Effector memory CD4-positive, alpha-beta T cell (primary cell): ENCODE data around the gene FCN2.

Source experiments
- DNase-seq, 3 donors: peaks; one replicate each; pipeline ENCODE4 v3.0.0-alpha.2; 2020
- H3K27ac ChIP-seq: 2 replicates; pipeline ENCODE4 v1.7.0; 2013; ENCODE audit warnings: mild to moderate bottlenecking, low read length, moderate library complexity; ENCODE audit not compliant: insufficient read depth, poor library complexity, severe bottlenecking
- H3K27me3 ChIP-seq: replicated peaks from 2 replicates; pipeline ENCODE4 v1.7.0; 2013; ENCODE audit warnings: mild to moderate bottlenecking, low read length; ENCODE audit not compliant: insufficient read depth, control insufficient read depth, poor library complexity, severe bottlenecking
- H3K36me3 ChIP-seq: 2 replicates; pipeline ENCODE4 v1.7.0; 2013; ENCODE audit warnings: mild to moderate bottlenecking, low read length, moderate library complexity; ENCODE audit not compliant: control insufficient read depth, insufficient read depth
- H3K4me1 ChIP-seq: 2 replicates; pipeline ENCODE4 v1.7.0; 2013; ENCODE audit warnings: low read length, mild to moderate bottlenecking; ENCODE audit not compliant: control insufficient read depth, insufficient read depth, poor library complexity, severe bottlenecking
- H3K4me3 ChIP-seq: 2 replicates; pipeline ENCODE4 v1.7.0; 2013; ENCODE audit warnings: low read length, low read depth, mild to moderate bottlenecking; ENCODE audit not compliant: insufficient read depth, poor library complexity, severe bottlenecking
- H3K9me3 ChIP-seq: 2 replicates; pipeline ENCODE4 v1.7.0; 2013; ENCODE audit warnings: mild to moderate bottlenecking, low read length, moderate library complexity; ENCODE audit not compliant: control insufficient read depth

Gene FCN2

GRCh38 chr9:134908524-134909309 is 28.1 kb downstream of the FCN2 start:
- no peak overlapping the region for H3K27ac ChIP-seq
- H3K27me3 ChIP-seq: no peaks in the 10 kb centered on the region
- no peaks in the 10 kb centered on the region for H3K9me3 ChIP-seq
- DNase-seq: no peak
- no peak overlapping the region for H3K4me3 ChIP-seq
- no peaks in the 10 kb centered on the region for H3K4me1 ChIP-seq
- no peaks in the 10 kb centered on the region for H3K36me3 ChIP-seq

GRCh38 chr9:134909511-134910481 is 29.2 kb downstream of the FCN2 start:
- Histone ChIP-seq H3K9me3 (no peaks in the 10 kb centered on the region), H3K4me3 (no peak overlapping the region), H3K27ac (no peak overlapping the region), H3K27me3 (no peaks in the 10 kb centered on the region), H3K4me1 (no peaks in the 10 kb centered on the region), H3K36me3 (no peaks in the 10 kb centered on the region)
- no peak for DNase-seq

GRCh38 chr9:134912126-134912840 is 31.7 kb downstream of the FCN2 start:
- no peak overlapping the region for H3K4me3 ChIP-seq
- H3K36me3 ChIP-seq: no peaks in the 10 kb centered on the region
- H3K4me1 ChIP-seq: no peaks in the 10 kb centered on the region
- DNase-seq: no peak
- H3K27ac ChIP-seq: no peak overlapping the region
- H3K9me3 ChIP-seq: no peaks in the 10 kb centered on the region
- no peaks in the 10 kb centered on the region for H3K27me3 ChIP-seq

DNA sequence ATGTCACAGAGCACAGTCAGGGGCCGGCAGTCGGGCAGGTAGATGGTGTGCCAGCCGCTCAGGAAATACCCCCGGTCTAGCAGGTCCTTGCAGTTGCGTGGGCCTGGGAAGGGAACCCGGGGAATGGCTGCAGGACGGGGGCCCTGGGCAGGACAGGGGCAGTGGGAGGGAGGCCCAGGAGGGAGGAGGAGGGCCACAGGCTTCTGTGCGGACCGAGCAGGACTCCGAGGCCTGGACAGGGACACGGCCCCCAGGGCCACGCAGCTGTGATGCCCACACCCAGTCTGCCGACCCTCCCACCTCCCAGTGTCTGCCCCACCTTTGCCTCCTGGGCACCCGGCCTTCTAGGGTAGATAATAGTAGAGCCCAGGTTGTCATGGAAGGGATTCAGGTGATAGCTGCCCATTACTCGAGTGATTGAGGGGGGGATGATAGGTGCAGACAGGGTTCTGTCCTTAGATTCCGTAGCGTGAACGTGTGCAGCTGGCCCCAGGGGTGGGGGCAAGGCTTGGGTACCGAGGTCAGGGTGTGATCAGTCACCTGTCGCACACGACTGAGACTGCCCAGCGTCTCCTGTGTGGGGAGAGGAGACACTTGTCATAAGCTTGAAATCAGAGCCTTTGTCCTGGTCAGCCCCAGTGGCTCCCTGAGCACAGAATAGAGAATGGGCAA is 32.6 kb downstream of the FCN2 start:
- Histone ChIP-seq H3K4me1 (no peaks in the 10 kb centered on the region), H3K27ac (no peak overlapping the region), H3K27me3 (no peaks in the 10 kb centered on the region), H3K9me3 (no peaks in the 10 kb centered on the region), H3K4me3 (no peak overlapping the region), H3K36me3 (no peaks in the 10 kb centered on the region)
- no peak for DNase-seq

GRCh38 chr9:134913713-134914500 is 33.3 kb downstream of the FCN2 start:
- H3K9me3 ChIP-seq: peaks cover under 1% of the 10 kb centered on the region
- H3K4me1 ChIP-seq: no peaks in the 10 kb centered on the region
- no peak overlapping the region for H3K27ac ChIP-seq
- no peaks in the 10 kb centered on the region for H3K27me3 ChIP-seq
- no peaks in the 10 kb centered on the region for H3K36me3 ChIP-seq
- DNase-seq: no peak
- H3K4me3 ChIP-seq: no peak overlapping the region

DNA sequence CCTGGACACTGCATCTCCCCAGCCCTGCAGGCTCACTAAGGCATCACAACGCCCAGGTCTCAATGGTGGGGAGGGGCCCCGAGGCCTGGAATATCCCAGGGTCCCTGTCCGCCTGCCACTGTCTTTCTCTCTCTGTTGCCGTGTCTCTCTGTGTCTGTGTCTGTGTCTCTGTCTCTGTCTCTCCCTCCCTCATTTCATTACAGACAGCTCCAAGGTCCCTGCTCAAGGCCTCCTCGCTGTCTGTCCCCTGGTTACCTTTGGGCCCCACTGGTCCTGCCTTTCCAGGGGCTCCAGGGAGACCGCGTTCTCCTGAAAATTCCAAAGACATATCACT is 33.9 kb downstream of the FCN2 start:
- Histone ChIP-seq H3K4me3 (no peak overlapping the region), H3K27ac (no peak overlapping the region), H3K27me3 (no peaks in the 10 kb centered on the region), H3K9me3 (peaks cover 6% of the 10 kb centered on the region), H3K36me3 (no peaks in the 10 kb centered on the region), H3K4me1 (no peaks in the 10 kb centered on the region)
- DNase-seq: no peak

DNA sequence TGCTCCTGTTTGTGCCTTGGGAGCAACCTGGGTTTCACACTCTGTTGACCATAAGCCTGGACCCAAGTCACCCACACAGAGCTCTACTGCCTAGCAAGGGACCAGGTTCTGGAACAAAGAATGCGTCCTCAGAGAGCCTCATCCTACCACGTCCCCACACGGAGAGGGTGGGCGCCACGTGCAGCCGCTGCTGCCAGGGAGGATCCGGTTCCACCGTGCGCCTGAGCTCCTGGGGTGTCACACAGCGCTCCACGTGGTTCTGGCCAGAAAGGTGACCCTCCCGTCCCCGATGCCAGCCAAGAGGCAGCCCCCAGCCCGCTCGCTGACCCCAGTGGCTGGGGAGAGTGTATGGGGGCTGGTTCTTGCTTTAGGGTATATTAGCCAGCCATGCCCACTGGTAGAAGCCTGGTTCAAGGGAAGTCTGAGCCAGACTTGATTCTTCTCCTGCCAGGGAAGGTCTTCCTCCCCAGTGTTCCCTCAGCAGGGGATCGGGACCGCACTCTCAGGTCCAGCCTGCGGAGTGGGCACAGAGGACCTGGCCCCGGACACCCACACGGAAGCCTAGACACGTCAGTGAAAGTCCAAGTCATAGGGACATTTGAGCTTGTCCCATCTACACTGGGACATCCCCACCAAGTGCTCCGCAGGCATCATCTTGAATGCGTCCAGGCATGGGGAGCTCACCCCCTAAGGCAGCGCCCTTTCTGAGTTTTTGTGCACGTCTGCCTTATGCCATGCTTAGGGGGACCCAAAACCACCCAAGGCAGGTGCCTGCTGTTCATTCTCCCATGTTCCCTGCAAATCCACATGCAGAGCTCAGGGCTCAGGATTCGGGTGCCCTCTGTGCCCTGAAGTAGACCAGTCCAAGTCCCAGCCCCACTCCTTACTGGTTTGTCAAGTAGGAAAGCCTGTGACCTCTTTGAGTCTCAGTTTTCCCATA is 34.7 kb downstream of the FCN2 start:
- no peak for DNase-seq
- Histone ChIP-seq H3K9me3 (peaks cover 6% of the 10 kb centered on the region), H3K36me3 (no peaks in the 10 kb centered on the region), H3K27ac (no peak overlapping the region), H3K27me3 (no peaks in the 10 kb centered on the region), H3K4me3 (no peak overlapping the region), H3K4me1 (no peaks in the 10 kb centered on the region)

DNA sequence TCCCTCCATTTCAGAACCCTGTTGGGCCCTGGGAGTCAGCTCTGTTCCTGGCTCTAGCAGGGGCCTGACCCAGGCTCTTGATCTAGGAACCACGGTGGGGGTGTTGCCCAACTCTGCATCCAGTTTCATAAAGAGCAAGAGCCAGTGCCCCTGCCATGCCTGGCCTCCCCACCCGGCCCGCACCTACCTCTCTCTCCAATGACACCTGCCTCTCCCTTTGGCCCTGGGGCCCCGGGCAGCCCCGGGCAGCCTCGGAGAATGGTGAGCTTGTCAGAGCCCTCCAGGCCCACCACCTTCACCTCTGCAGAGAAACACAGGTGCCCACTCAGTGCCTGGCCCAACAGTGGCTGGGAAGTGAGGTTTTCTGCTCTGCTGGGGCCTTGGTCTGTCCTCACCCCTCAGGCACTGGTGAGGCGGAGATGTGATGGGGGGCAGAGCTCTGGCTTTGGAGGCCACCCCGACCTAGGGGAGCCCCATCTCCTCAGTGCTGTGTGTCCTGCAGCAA is 35.6 kb downstream of the FCN2 start:
- no peak for DNase-seq
- Histone ChIP-seq H3K27me3 (no peaks in the 10 kb centered on the region), H3K9me3 (peaks cover 6% of the 10 kb centered on the region), H3K36me3 (no peaks in the 10 kb centered on the region), H3K4me3 (no peak overlapping the region), H3K27ac (no peak overlapping the region), H3K4me1 (no peaks in the 10 kb centered on the region)
